NT2/D1 (cell line): Measurements from ENCODE around the gene PALD1.

Experiments
- SUZ12 ChIP-seq: IDR thresholded peaks from 2 replicates; pipeline ENCODE4 v1.6.1; 2011; ENCODE audit not compliant: insufficient read length, insufficient read depth; ENCODE audit errors: extremely low read depth
- YY1 ChIP-seq: IDR thresholded peaks from 2 replicates; pipeline ENCODE4 v1.6.1; 2011; ENCODE audit not compliant: insufficient read length, insufficient read depth
- ZNF274 ChIP-seq: IDR thresholded peaks from 2 replicates; pipeline ENCODE4 v1.6.1; 2011; ENCODE audit warnings: mild to moderate bottlenecking, low read depth, low read length

- no peak for TF ChIP-seq ZNF274
- TF ChIP-seq YY1, result no peak
- no peak for TF ChIP-seq SUZ12
Measured at GRCh38 chr10:70538195-70538520, 59.6 kb downstream of the PALD1 start.
